ENCODE measurements around the gene GRAMD2B.

DNA sequence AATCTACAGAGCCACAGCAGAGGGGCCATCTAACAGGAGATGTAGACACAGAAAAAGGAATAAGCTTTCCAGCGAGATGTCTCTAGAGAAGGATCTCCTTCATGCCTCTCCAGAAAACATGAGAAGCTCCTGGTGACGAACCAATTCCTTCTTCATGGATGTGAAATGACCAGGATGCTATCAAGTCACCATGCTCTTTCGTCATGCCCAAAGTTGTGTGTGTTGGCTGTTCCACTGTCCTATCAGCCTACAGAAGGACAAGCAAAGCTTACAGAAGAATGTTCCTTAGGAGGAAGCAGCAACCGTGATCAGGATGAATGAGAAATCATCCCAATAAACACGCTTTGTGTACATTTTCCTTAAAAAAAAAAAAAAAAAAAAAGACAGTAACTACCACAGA, 117.4 kb downstream of the GRAMD2B start:
- TF ChIP-seq CTCF (IDR thresholded peaks at IDR 0.05) (no peak), POLR2A (IDR thresholded peaks at IDR 0.05) (no peak), POLR2AphosphoS5 (IDR thresholded peaks at IDR 0.05) (no peak), EP300 (IDR thresholded peaks at IDR 0.05) (no peak)
